ENCODE data around the gene NOTUM. TPM values are rescaled to one million over a fixed set of nuclear protein-coding genes. Genes with fewer than 3 reads are reported as not detected.
A peak's percentile ranks its signal among the peaks of the same experiment; 100 is the strongest.

NOTUM gene
- total and polyA plus RNA-seq, 5 experiments from 2014 or later: not detected

GRCh38 chr17:81903896-81904599, 56.9 kb downstream of the NOTUM start:
- Mint-ChIP-seq H3K4me1 (peaks cover 2 to 10% (median 7%) of the 10 kb centered on the region in 4 donors), H3K27me3 (peaks cover 5 to 13% (median 10%) of the 10 kb centered on the region in 5 donors), H3K36me3 (peaks cover 0 to 19% (median 12%) of the 10 kb centered on the region in 3 donors), H3K4me3 (no peak overlapping the region), H3K9me3 (no peaks in the 10 kb centered on the region), H3K27ac (no peak overlapping the region)
- POLR2A ChIA-PET: no interaction called here
- ATAC-seq (no peak), DNase-seq (no peak)

GRCh38 chr17:81903415-81903831, 57.6 kb downstream of the NOTUM start:
- Mint-ChIP-seq H3K4me3 (peak overlapping the region in 1 of 10 donors; percentile 20), H3K27ac (no peak overlapping the region), H3K36me3 (peaks cover 0 to 18% (median 12%) of the 10 kb centered on the region in 3 donors), H3K4me1 (peaks cover 2 to 10% (median 7%) of the 10 kb centered on the region in 4 donors), H3K9me3 (no peaks in the 10 kb centered on the region), H3K27me3 (peaks cover 5 to 13% (median 10%) of the 10 kb centered on the region in 5 donors)
- DNase-seq: no peak
- POLR2A ChIA-PET: interaction anchor here (0.5 kb wide), 1 partner anchor 62 kb away, joined by 3 read pairs; no protein-coding TSS in a partner anchor
- no peak for ATAC-seq

- no peaks in the 10 kb centered on the region for H3K9me3 Mint-ChIP-seq
- peaks cover 5 to 13% (median 10%) of the 10 kb centered on the region in 5 donors for H3K27me3 Mint-ChIP-seq
- H3K4me3 Mint-ChIP-seq: peak overlapping the region in 1 of 10 donors; percentile 37
- peak; percentile 43 to 61 for ATAC-seq
- H3K4me1 Mint-ChIP-seq: peaks cover 2 to 10% (median 7%) of the 10 kb centered on the region in 4 donors
- H3K36me3 Mint-ChIP-seq: peaks cover 0 to 24% (median 16%) of the 10 kb centered on the region in 3 donors
- POLR2A ChIA-PET: interaction anchor here (0.5 to 1.1 kb wide), 2 partner anchors 33 to 63 kb away, joined by 3 to 4 read pairs; no protein-coding TSS in a partner anchor
- DNase-seq: no peak
- H3K27ac Mint-ChIP-seq: no peak overlapping the region
Observed at GRCh38 chr17:81902653-81903414, 58.2 kb downstream of the NOTUM start.

Other genes with a start within 250 kb of the NOTUM start
- gene SLC25A10, start 248.9 kb downstream of the NOTUM start, total RNA-seq: 1 to 10 TPM; 6.0 to 6.1 TPM
- 1 to 10 TPM; 2.3 to 4.4 (median 2.3) TPM for gene SLC25A10, start 248.9 kb downstream of the NOTUM start, polyA plus RNA-seq
- not detected for gene GCGR, start 157.0 kb downstream of the NOTUM start, total RNA-seq
- not detected for gene GCGR, start 157.0 kb downstream of the NOTUM start, polyA plus RNA-seq
- gene MCRIP1, start 127.9 kb downstream of the NOTUM start, total RNA-seq: 10 to 100 TPM; 58.4 to 59.0 TPM
- gene MCRIP1, start 127.9 kb downstream of the NOTUM start, polyA plus RNA-seq: 10 to 100 TPM; 49.5 to 61.8 (median 55.0) TPM
- gene PPP1R27, start 126.1 kb downstream of the NOTUM start, total RNA-seq: not detected
- under 1 TPM in 1 of 3 donors, not detected in 2; 0.11 TPM for gene PPP1R27, start 126.1 kb downstream of the NOTUM start, polyA plus RNA-seq
- 100 to 1,000 TPM; 181 to 190 TPM for gene P4HB, start 100.7 kb downstream of the NOTUM start, total RNA-seq
- gene P4HB, start 100.7 kb downstream of the NOTUM start, polyA plus RNA-seq: 100 to 1,000 TPM; 166 to 191 (median 191) TPM
- 100 to 1,000 TPM; 317 to 343 TPM for gene ARHGDIA, start 89.8 kb downstream of the NOTUM start, total RNA-seq
- gene ARHGDIA, start 89.8 kb downstream of the NOTUM start, polyA plus RNA-seq: 100 to 1,000 TPM in 1 of 3 donors, 10 to 100 TPM in 2; 55.1 to 102 (median 87.2) TPM
- gene ALYREF, start 69.6 kb downstream of the NOTUM start, total RNA-seq: 10 to 100 TPM; 49.9 to 54.4 TPM
- 10 to 100 TPM; 31.7 to 55.4 (median 50.1) TPM for gene ALYREF, start 69.6 kb downstream of the NOTUM start, polyA plus RNA-seq
- gene ANAPC11, start 69.5 kb downstream of the NOTUM start, total RNA-seq: 10 to 100 TPM; 38.7 to 48.1 TPM
- 100 to 1,000 TPM; 273 to 324 (median 275) TPM for gene ANAPC11, start 69.5 kb downstream of the NOTUM start, polyA plus RNA-seq
- 1 to 10 TPM in 1 of 2 experiments, under 1 TPM in 1; 0.69 to 1.0 TPM for gene NPB, start 58.9 kb downstream of the NOTUM start, total RNA-seq
- not detected for gene NPB, start 58.9 kb downstream of the NOTUM start, polyA plus RNA-seq
- gene PCYT2, start 49.8 kb downstream of the NOTUM start, total RNA-seq: 10 to 100 TPM; 34.9 to 38.5 TPM
- 10 to 100 TPM; 22.9 to 24.0 (median 23.7) TPM for gene PCYT2, start 49.8 kb downstream of the NOTUM start, polyA plus RNA-seq
- 10 to 100 TPM; 66.5 to 70.8 TPM for gene SIRT7, start 43.0 kb downstream of the NOTUM start, total RNA-seq
- 10 to 100 TPM; 21.3 to 30.6 (median 25.6) TPM for gene SIRT7, start 43.0 kb downstream of the NOTUM start, polyA plus RNA-seq
- gene MAFG, start 33.5 kb downstream of the NOTUM start, total RNA-seq: 10 to 100 TPM; 17.1 to 18.0 TPM
- gene MAFG, start 33.5 kb downstream of the NOTUM start, polyA plus RNA-seq: 1 to 10 TPM; 1.2 to 2.5 (median 2.2) TPM
- gene PYCR1, start 23.9 kb downstream of the NOTUM start, total RNA-seq: 1 to 10 TPM; 5.7 to 9.1 TPM
- gene PYCR1, start 23.9 kb downstream of the NOTUM start, polyA plus RNA-seq: 1 to 10 TPM; 2.9 to 4.8 (median 3.0) TPM
- gene MYADML2, start 14.0 kb downstream of the NOTUM start, total RNA-seq: not detected
- not detected for gene MYADML2, start 14.0 kb downstream of the NOTUM start, polyA plus RNA-seq
- gene ASPSCR1, start 16.4 kb upstream of the NOTUM start, total RNA-seq: 10 to 100 TPM; 43.0 to 47.7 TPM
- gene ASPSCR1, start 16.4 kb upstream of the NOTUM start, polyA plus RNA-seq: 10 to 100 TPM; 28.1 to 33.4 (median 29.1) TPM
- 10 to 100 TPM; 33.6 to 37.6 TPM for gene CENPX, start 61.7 kb upstream of the NOTUM start, total RNA-seq
- 10 to 100 TPM; 42.7 to 63.0 (median 50.7) TPM for gene CENPX, start 61.7 kb upstream of the NOTUM start, polyA plus RNA-seq
- 10 to 100 TPM; 11.4 to 12.5 TPM for gene LRRC45, start 62.1 kb upstream of the NOTUM start, total RNA-seq
- 1 to 10 TPM; 2.7 to 6.0 (median 4.2) TPM for gene LRRC45, start 62.1 kb upstream of the NOTUM start, polyA plus RNA-seq
- 1 to 10 TPM; 1.4 to 1.5 TPM for gene RAC3, start 70.5 kb upstream of the NOTUM start, total RNA-seq
- not detected for gene RAC3, start 70.5 kb upstream of the NOTUM start, polyA plus RNA-seq
- 10 to 100 TPM; 72.5 to 81.0 TPM for gene DCXR, start 76.5 kb upstream of the NOTUM start, total RNA-seq
- gene DCXR, start 76.5 kb upstream of the NOTUM start, polyA plus RNA-seq: 100 to 1,000 TPM; 113 to 185 (median 127) TPM
- gene RFNG, start 90.6 kb upstream of the NOTUM start, total RNA-seq: 10 to 100 TPM; 38.5 to 42.1 TPM
- gene RFNG, start 90.6 kb upstream of the NOTUM start, polyA plus RNA-seq: 1 to 10 TPM; 2.2 to 8.5 (median 4.8) TPM
- gene GPS1, start 90.7 kb upstream of the NOTUM start, total RNA-seq: 10 to 100 TPM; 88.2 to 91.4 TPM
- gene GPS1, start 90.7 kb upstream of the NOTUM start, polyA plus RNA-seq: 100 to 1,000 TPM; 122 to 140 (median 126) TPM
- gene DUS1L, start 104.6 kb upstream of the NOTUM start, total RNA-seq: 100 to 1,000 TPM; 142 to 151 TPM
- gene DUS1L, start 104.6 kb upstream of the NOTUM start, polyA plus RNA-seq: 100 to 1,000 TPM in 1 of 3 donors, 10 to 100 TPM in 2; 68.6 to 167 (median 92.1) TPM
- 10 to 100 TPM; 28.3 to 32.3 TPM for gene FASN, start 137.0 kb upstream of the NOTUM start, total RNA-seq
- 1 to 10 TPM in 1 of 3 donors, under 1 TPM in 2; 0.33 to 2.4 (median 0.80) TPM for gene FASN, start 137.0 kb upstream of the NOTUM start, polyA plus RNA-seq